ENCODE results near the gene TBL1X.

Gene TBL1X

GRCh38 chrX:9464435-9465371 is at the start of gene TBL1X:
TSS of gene TBL1X (plus strand) at chrX:9465058. CDS start at chrX:9653587, 188,529 bp downstream.
- TF ChIP-seq CTCF (IDR thresholded peaks at IDR 0.05) = no peak

GRCh38 chrX:9416562-9417348 is 48.1 kb upstream of the TBL1X start:
- TF ChIP-seq CTCF (IDR thresholded peaks at IDR 0.05) = no peak

- TF ChIP-seq CTCF (IDR thresholded peaks at IDR 0.05) = no peak
Measured at GRCh38 chrX:9418262-9418661, 46.6 kb upstream of the TBL1X start.

GRCh38 chrX:9420275-9421265 is 44.3 kb upstream of the TBL1X start:
- TF ChIP-seq CTCF (IDR thresholded peaks at IDR 0.05) = no peak

GRCh38 chrX:9429767-9430166 is 35.1 kb upstream of the TBL1X start:
- no peak for TF ChIP-seq CTCF (IDR thresholded peaks at IDR 0.05)

- no peak for TF ChIP-seq CTCF (IDR thresholded peaks at IDR 0.05)
Measured at GRCh38 chrX:9430346-9430921, 34.4 kb upstream of the TBL1X start.

Data from LNCAP (cell line).